COR-L47 (cell line): ENCODE measurements around the gene NRF1.
A peak's percentile ranks its signal among the peaks of the same experiment; 100 is the strongest.
"Not testable (repeated sequence)": the region's sequence is repeated elsewhere in the genome, so short reads cannot be mapped to it uniquely, and the experiment has no call there.

Experiments used
- DNase-seq: peaks from one replicate; lab custom pipeline; 2025; lab: John Stamatoyannopoulos, UW

Gene NRF1

GRCh38 chr7:129611246-129612111 lies at the start of gene NRF1:
TSS of gene NRF1 (plus strand) at chr7:129611720. CDS start at chr7:129657352, 45,632 bp downstream.
- DNase-seq = peak; percentile 90

- DNase-seq = not testable (repeated sequence)
These were observed 45.2 kb upstream of the NRF1 start for GRCh38 chr7:129566323-129566722.

- DNase-seq = no peak
These were observed 44.1 kb upstream of the NRF1 start for GRCh38 chr7:129567377-129567776.

GRCh38 chr7:129568240-129568639 lies 43.3 kb upstream of the NRF1 start:
- DNase-seq = no peak

GRCh38 chr7:129569326-129569725 lies 42.2 kb upstream of the NRF1 start:
- no peak for DNase-seq

GRCh38 chr7:129569811-129570215 lies 41.7 kb upstream of the NRF1 start:
- no peak for DNase-seq

GRCh38 chr7:129571201-129571600 lies 40.3 kb upstream of the NRF1 start:
- DNase-seq = no peak

GRCh38 chr7:129572205-129572604 lies 39.3 kb upstream of the NRF1 start:
- DNase-seq = no peak

- DNase-seq = no peak
These were observed 37.0 kb upstream of the NRF1 start for GRCh38 chr7:129574487-129574886.

GRCh38 chr7:129575699-129576098 lies 35.8 kb upstream of the NRF1 start:
- no peak for DNase-seq

GRCh38 chr7:129576138-129576537 lies 35.4 kb upstream of the NRF1 start:
- no peak for DNase-seq

GRCh38 chr7:129578829-129579228 lies 32.7 kb upstream of the NRF1 start:
- no peak for DNase-seq

GRCh38 chr7:129586179-129586578 lies 25.3 kb upstream of the NRF1 start:
- not testable (repeated sequence) for DNase-seq

- DNase-seq = no peak
These were observed 23.3 kb upstream of the NRF1 start for GRCh38 chr7:129588268-129588667.

- DNase-seq = no peak
These were observed 19.7 kb upstream of the NRF1 start for GRCh38 chr7:129591868-129592267.

GRCh38 chr7:129596386-129596785 lies 15.1 kb upstream of the NRF1 start:
- DNase-seq = not testable (repeated sequence)

- no peak for DNase-seq
These were observed 13.8 kb upstream of the NRF1 start for GRCh38 chr7:129597672-129598071.

GRCh38 chr7:129599174-129599573 lies 12.3 kb upstream of the NRF1 start:
- no peak for DNase-seq

- DNase-seq = not testable (repeated sequence)
These were observed 7.9 kb upstream of the NRF1 start for GRCh38 chr7:129603594-129603993.

- DNase-seq = not testable (repeated sequence)
These were observed 7.5 kb upstream of the NRF1 start for GRCh38 chr7:129604021-129604420.

- no peak for DNase-seq
These were observed 6.6 kb upstream of the NRF1 start for GRCh38 chr7:129604713-129605437.

- no peak for DNase-seq
These were observed 5.4 kb upstream of the NRF1 start for GRCh38 chr7:129605960-129606614.

- DNase-seq = no peak
These were observed 4.7 kb upstream of the NRF1 start for GRCh38 chr7:129606803-129607202.
